ENCODE measurements around the gene ELP6. TPM values are rescaled to one million over a fixed set of nuclear protein-coding genes. Genes with fewer than 3 reads are reported as not detected.

Gene ELP6
- total and polyA plus RNA-seq, 7 donors = 17.7 to 50.9 (median 21.2) TPM

DNA sequence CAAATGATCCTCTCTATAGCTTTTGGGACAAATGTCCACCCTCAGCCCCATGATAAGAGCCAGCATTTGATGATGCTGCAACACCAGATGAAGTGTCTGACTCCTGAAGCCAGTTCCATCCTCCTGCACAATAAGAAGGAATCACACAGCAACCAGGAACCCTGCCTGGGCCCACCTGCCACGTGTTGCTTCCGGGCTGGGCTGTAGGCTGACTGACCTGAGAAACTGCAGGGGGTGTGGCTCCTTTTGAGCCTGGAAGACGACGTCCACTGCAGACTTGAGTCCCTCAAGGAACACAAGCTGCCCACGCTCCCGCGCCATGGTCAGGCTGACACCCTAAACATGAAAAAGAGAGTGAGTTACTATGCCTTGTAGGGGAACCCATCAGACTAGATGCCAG lies 9.4 kb downstream of the ELP6 start:
- WGBS, 3 donors = 88 to 91% (median 90%) methylated on average over 7 of the region's 7 CpGs
- TF ChIP-seq, protein P1, sequence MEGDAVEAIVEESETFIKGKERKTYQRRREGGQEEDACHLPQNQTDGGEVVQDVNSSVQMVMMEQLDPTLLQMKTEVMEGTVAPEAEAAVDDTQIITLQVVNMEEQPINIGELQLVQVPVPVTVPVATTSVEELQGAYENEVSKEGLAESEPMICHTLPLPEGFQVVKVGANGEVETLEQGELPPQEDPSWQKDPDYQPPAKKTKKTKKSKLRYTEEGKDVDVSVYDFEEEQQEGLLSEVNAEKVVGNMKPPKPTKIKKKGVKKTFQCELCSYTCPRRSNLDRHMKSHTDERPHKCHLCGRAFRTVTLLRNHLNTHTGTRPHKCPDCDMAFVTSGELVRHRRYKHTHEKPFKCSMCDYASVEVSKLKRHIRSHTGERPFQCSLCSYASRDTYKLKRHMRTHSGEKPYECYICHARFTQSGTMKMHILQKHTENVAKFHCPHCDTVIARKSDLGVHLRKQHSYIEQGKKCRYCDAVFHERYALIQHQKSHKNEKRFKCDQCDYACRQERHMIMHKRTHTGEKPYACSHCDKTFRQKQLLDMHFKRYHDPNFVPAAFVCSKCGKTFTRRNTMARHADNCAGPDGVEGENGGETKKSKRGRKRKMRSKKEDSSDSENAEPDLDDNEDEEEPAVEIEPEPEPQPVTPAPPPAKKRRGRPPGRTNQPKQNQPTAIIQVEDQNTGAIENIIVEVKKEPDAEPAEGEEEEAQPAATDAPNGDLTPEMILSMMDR (IDR thresholded peaks at IDR 0.05) = no peak
- H3K27me3 ChIP-seq (ENCODE audit: insufficient read depth in 3 of 3, low read length in 2 of 3) = no peaks in the 10 kb centered on the region
- no peak overlapping the region for H3K4me3 ChIP-seq
- H3K36me3 ChIP-seq (ENCODE audit: insufficient read depth in 1 of 2, low read depth in 1 of 2) = peaks cover 5 to 87% of the 10 kb centered on the region in 2 donors
- H3K9me3 ChIP-seq = no peaks in the 10 kb centered on the region
- no peak overlapping the region for H3K27ac ChIP-seq
- no peak for DNase-seq
- intact Hi-C loops (cut with DNase I) = no loop called here
- H3K4me1 ChIP-seq = no peaks in the 10 kb centered on the region
- no peak for ATAC-seq

DNA sequence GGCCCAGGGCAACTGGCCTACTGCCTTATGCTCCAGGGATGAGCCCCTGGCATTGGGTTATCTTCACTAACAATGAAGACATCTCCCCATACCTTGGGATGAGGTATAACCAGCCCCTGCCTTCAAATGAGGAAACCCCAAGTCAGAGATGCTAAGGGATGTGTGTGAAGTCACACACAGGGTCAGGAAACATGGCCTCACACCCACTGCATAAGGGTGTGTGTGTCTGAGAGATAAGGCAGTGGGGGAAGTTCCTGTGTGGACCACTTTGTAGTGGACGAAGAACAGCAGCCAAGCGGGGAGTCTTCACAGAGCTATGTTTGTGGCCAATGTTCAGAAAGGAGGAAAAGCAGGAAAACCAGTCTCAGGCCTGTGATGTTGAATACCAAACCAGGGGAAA lies 10.5 kb downstream of the ELP6 start:
- intact Hi-C loops (cut with DNase I) = no loop called here
- H3K4me1 ChIP-seq = no peaks in the 10 kb centered on the region
- H3K27ac ChIP-seq = no peak overlapping the region
- DNase-seq (no peak), ATAC-seq (no peak)
- H3K9me3 ChIP-seq = no peaks in the 10 kb centered on the region
- H3K27me3 ChIP-seq (ENCODE audit: insufficient read depth in 3 of 3, low read length in 2 of 3) = no peaks in the 10 kb centered on the region
- WGBS, 3 donors = 86 to 96% (median 88%) methylated on average over 2 of the region's 2 CpGs
- peaks cover 5 to 88% of the 10 kb centered on the region in 2 donors for H3K36me3 ChIP-seq (ENCODE audit: insufficient read depth in 1 of 2, low read depth in 1 of 2)
- TF ChIP-seq, protein P1 (IDR thresholded peaks at IDR 0.05) = no peak
- no peak overlapping the region for H3K4me3 ChIP-seq

DNA sequence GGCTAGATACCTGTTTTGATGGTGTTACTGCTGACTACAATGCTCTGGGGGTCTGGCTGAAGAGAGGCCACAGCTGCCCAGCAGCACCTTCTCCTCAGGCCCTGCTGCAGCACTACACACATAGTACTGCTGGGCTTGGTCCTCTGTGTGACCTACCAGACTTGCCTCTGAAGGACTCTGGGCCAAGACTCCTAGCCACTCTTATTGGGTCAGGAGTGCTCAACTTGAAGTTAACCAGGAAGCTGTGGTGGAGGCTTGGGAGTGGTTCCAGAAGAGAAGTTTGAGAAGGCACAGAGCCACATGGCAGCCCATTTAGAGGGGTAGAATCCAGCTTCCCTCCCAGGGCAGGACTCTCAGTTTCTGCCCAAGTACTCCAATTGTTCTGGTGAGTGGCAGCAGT lies 16.6 kb downstream of the ELP6 start:
- Histone ChIP-seq H3K36me3 (ENCODE audit: insufficient read depth in 1 of 2, low read depth in 1 of 2) (peaks cover 8 to 79% of the 10 kb centered on the region in 2 donors), H3K27me3 (ENCODE audit: insufficient read depth in 3 of 3, low read length in 2 of 3) (no peaks in the 10 kb centered on the region), H3K4me3 (no peak overlapping the region), H3K27ac (no peak overlapping the region), H3K9me3 (no peaks in the 10 kb centered on the region), H3K4me1 (no peaks in the 10 kb centered on the region)
- TF ChIP-seq, protein P1 (IDR thresholded peaks at IDR 0.05) = no peak
- ATAC-seq (no peak), DNase-seq (no peak)
- intact Hi-C loops (cut with DNase I) = no loop called here

DNA sequence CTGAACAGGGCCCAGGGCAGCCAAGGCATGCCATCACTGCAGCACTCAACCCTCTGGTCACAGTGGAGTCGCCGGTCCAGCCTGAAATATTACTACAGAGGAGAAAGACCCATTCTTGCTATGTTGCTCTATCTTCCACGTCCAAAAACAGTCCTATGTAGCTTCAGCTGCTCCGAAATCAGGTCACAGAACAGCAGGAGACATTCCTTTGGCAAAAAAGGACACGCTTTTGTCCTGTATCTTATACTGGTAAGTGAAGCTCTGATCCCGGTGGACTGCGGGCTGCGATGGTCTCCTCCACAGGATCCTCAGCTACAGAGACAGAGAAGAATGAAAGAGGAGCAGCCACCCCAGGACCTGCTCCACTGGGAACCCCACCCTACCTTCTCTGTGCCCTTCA lies 17.6 kb downstream of the ELP6 start:
- WGBS, 3 donors = 89 to 97% (median 94%) methylated on average over 8 of the region's 8 CpGs
- intact Hi-C loops (cut with DNase I) = no loop called here
- Histone ChIP-seq H3K27ac (no peak overlapping the region), H3K9me3 (no peaks in the 10 kb centered on the region), H3K36me3 (ENCODE audit: insufficient read depth in 1 of 2, low read depth in 1 of 2) (peaks cover 5 to 70% of the 10 kb centered on the region in 2 donors), H3K4me3 (no peak overlapping the region), H3K27me3 (ENCODE audit: insufficient read depth in 3 of 3, low read length in 2 of 3) (no peaks in the 10 kb centered on the region), H3K4me1 (no peaks in the 10 kb centered on the region)
- DNase-seq (no peak), ATAC-seq (no peak)
- TF ChIP-seq, protein P1 (IDR thresholded peaks at IDR 0.05) = no peak

DNA sequence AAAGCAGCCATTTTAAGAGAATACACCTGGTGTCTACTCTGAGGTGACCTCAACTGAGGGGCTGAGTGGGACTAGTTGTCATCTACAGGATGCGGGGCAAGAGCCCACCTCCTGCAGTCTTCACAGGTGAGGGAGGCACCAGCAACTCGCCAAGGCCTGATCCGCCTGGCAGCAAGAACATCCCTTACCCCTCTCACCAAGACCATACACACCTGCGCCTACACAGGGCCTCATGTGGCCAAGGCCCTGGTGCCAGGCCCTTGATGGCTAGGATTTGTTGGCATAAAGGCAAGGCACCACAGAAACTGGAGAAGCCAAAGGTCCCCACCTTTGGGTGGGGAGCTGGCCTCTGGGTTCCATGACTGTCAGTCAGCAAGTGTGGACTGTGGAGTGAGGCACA lies 18.4 kb downstream of the ELP6 start:
- no peak overlapping the region for H3K4me3 ChIP-seq
- ATAC-seq (no peak), DNase-seq (no peak)
- H3K4me1 ChIP-seq = no peaks in the 10 kb centered on the region
- H3K27me3 ChIP-seq (ENCODE audit: insufficient read depth in 3 of 3, low read length in 2 of 3) = no peaks in the 10 kb centered on the region
- TF ChIP-seq, protein P1 (IDR thresholded peaks at IDR 0.05) = no peak
- peaks cover 5 to 62% of the 10 kb centered on the region in 2 donors for H3K36me3 ChIP-seq (ENCODE audit: insufficient read depth in 1 of 2, low read depth in 1 of 2)
- no peaks in the 10 kb centered on the region for H3K9me3 ChIP-seq
- H3K27ac ChIP-seq = no peak overlapping the region
- 94 to 98% (median 95%) methylated on average over 4 of the region's 4 CpGs for WGBS, 3 donors
- intact Hi-C loops (cut with DNase I) = no loop called here
